ENCODE measurements around the gene CAP2. TPM values are rescaled to one million over a fixed set of nuclear protein-coding genes. Genes with fewer than 3 reads are reported as not detected.
A peak's percentile ranks its signal among the peaks of the same experiment; 100 is the strongest.

CAP2 gene
- total RNA-seq, 2 experiments from 2014 or later = not detected

- ChIA-PET POLR2A (interaction anchor here (0.8 to 4.7 kb wide), 9 partner anchors 9 to 106 kb away, joined by 3 to 39 read pairs (median 3); partner anchors contain the start of gene NUP153), CTCF (interaction anchor here (0.7 to 2.7 kb wide), 13 partner anchors 9 to 218 kb away, joined by 3 to 12 read pairs (median 4); no protein-coding TSS in a partner anchor)
- Mint-ChIP-seq H3K27me3 (ENCODE audit: low read depth) (no peaks in the 10 kb centered on the region), H3K36me3 (ENCODE audit: low read depth) (peaks cover 23% of the 10 kb centered on the region), H3K4me1 (ENCODE audit: low read depth) (peaks cover 41% of the 10 kb centered on the region), H3K4me3 (peak overlapping the region; percentile 82), H3K27ac (peak overlapping the region; percentile 89), H3K9me3 (ENCODE audit: insufficient read depth) (no peaks in the 10 kb centered on the region)
- DNase-seq (peak; percentile 62), ATAC-seq (peak; percentile 79)
Measured at GRCh38 chr6:17600527-17601385, 207.4 kb downstream of the CAP2 start.

GRCh38 chr6:17601386-17601703, 207.9 kb downstream of the CAP2 start:
- Mint-ChIP-seq H3K36me3 (ENCODE audit: low read depth) (peaks cover 26% of the 10 kb centered on the region), H3K27ac (peak overlapping the region; percentile 89), H3K27me3 (ENCODE audit: low read depth) (no peaks in the 10 kb centered on the region), H3K4me3 (peak overlapping the region; percentile 82), H3K4me1 (ENCODE audit: low read depth) (peaks cover 41% of the 10 kb centered on the region), H3K9me3 (ENCODE audit: insufficient read depth) (no peaks in the 10 kb centered on the region)
- ChIA-PET CTCF (interaction anchor here (0.7 to 2.7 kb wide), 10 partner anchors 8 to 214 kb away, joined by 3 to 12 read pairs (median 4); no protein-coding TSS in a partner anchor), POLR2A (interaction anchor here (0.8 to 4.7 kb wide), 5 partner anchors 9 to 105 kb away, joined by 3 to 39 read pairs (median 3); partner anchors contain the start of gene NUP153)
- ATAC-seq = no peak
- no peak for DNase-seq

- ChIA-PET POLR2A (interaction anchor here (1.1 to 4.7 kb wide), 2 partner anchors 84 to 104 kb away, joined by 3 to 39 read pairs; partner anchors contain the start of gene NUP153), CTCF (interaction anchor here (1.0 kb wide), 1 partner anchor 201 kb away, joined by 3 read pairs; no protein-coding TSS in a partner anchor)
- Mint-ChIP-seq H3K27ac (no peak overlapping the region), H3K27me3 (ENCODE audit: low read depth) (no peaks in the 10 kb centered on the region), H3K4me1 (ENCODE audit: low read depth) (peaks cover 41% of the 10 kb centered on the region), H3K36me3 (ENCODE audit: low read depth) (peaks cover 30% of the 10 kb centered on the region), H3K9me3 (ENCODE audit: insufficient read depth) (no peaks in the 10 kb centered on the region), H3K4me3 (no peak overlapping the region)
- ATAC-seq (no peak), DNase-seq (no peak)
Measured at GRCh38 chr6:17602888-17603287, 209.5 kb downstream of the CAP2 start.

GRCh38 chr6:17606606-17607005, 213.2 kb downstream of the CAP2 start:
- peaks cover 24% of the 10 kb centered on the region for H3K4me1 Mint-ChIP-seq (ENCODE audit: low read depth)
- peaks cover 30% of the 10 kb centered on the region for H3K36me3 Mint-ChIP-seq (ENCODE audit: low read depth)
- H3K4me3 Mint-ChIP-seq = no peak overlapping the region
- POLR2A ChIA-PET = no interaction called here
- ATAC-seq (no peak), DNase-seq (no peak)
- CTCF ChIA-PET = interaction anchor here (1.2 kb wide), 1 partner anchor 197 kb away, joined by 4 read pairs; no protein-coding TSS in a partner anchor
- H3K9me3 Mint-ChIP-seq (ENCODE audit: insufficient read depth) = no peaks in the 10 kb centered on the region
- H3K27ac Mint-ChIP-seq = no peak overlapping the region
- H3K27me3 Mint-ChIP-seq (ENCODE audit: low read depth) = no peaks in the 10 kb centered on the region

Other genes with a start within 250 kb of the CAP2 start
- gene RBM24, start 112.2 kb upstream of the CAP2 start, total RNA-seq = not detected
- gene FAM8A1, start 206.7 kb downstream of the CAP2 start, total RNA-seq = 1 to 10 TPM; 6.2 TPM

Data from activated CD8-positive, alpha-beta T cell treated with anti-CD3 and anti-CD28 coated beads, Interleukin-2, amount 10 ng/mL, durations not matched to agents 7 days and 5 days (primary cell).